Neural progenitor cell (in vitro differentiated cells): Measurements from ENCODE around the gene ZDHHC17.

ENCODE experiments used
- EZH2 ChIP-seq: fragments of 200-600 bp; sonication (generic); IDR thresholded peaks from 2 replicates; pipeline ENCODE4 v1.6.1; 2017; ENCODE audit warnings: antibody characterized with exemption, mild to moderate bottlenecking, moderate library complexity
- EZH2phosphoT487 ChIP-seq: fragments of 200-600 bp; sonication (generic); IDR thresholded peaks from 2 replicates; pipeline ENCODE4 v1.6.1; 2017; ENCODE audit warnings: antibody characterized with exemption
- TF ChIP-seq, protein P1 (sequence below): fragments of 200-600 bp; sonication (generic); IDR thresholded peaks from 2 replicates; pipeline ENCODE4 v1.5.1; 2017; ENCODE audit warnings: antibody characterized with exemption, mild to moderate bottlenecking

GRCh38 chr12:76784600-76785051, 20.7 kb downstream of the ZDHHC17 start:
- TF ChIP-seq, protein P1, sequence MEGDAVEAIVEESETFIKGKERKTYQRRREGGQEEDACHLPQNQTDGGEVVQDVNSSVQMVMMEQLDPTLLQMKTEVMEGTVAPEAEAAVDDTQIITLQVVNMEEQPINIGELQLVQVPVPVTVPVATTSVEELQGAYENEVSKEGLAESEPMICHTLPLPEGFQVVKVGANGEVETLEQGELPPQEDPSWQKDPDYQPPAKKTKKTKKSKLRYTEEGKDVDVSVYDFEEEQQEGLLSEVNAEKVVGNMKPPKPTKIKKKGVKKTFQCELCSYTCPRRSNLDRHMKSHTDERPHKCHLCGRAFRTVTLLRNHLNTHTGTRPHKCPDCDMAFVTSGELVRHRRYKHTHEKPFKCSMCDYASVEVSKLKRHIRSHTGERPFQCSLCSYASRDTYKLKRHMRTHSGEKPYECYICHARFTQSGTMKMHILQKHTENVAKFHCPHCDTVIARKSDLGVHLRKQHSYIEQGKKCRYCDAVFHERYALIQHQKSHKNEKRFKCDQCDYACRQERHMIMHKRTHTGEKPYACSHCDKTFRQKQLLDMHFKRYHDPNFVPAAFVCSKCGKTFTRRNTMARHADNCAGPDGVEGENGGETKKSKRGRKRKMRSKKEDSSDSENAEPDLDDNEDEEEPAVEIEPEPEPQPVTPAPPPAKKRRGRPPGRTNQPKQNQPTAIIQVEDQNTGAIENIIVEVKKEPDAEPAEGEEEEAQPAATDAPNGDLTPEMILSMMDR: no peak
- no peak for TF ChIP-seq EZH2
- no peak for TF ChIP-seq EZH2phosphoT487
